HFFc6 (cell line): ENCODE measurements around the gene CD274. TPM values are rescaled to one million over a fixed set of nuclear protein-coding genes. Genes with fewer than 3 reads are reported as not detected.

Source experiments
- DNase-seq: peaks from one replicate; pipeline ENCODE4 v3.0.0-alpha.2; 2018
- H3K27ac Mint-ChIP-seq: 2 replicates; pipeline ENCODE4 v1.8.0; 2020; ENCODE audit warnings: mild to moderate bottlenecking, mixed read lengths
- H3K27me3 Mint-ChIP-seq: 2 replicates; pipeline ENCODE4 v1.8.0; 2021; ENCODE audit warnings: mild to moderate bottlenecking, moderate library complexity, mixed read lengths; ENCODE audit not compliant: insufficient read depth
- H3K36me3 Mint-ChIP-seq: 2 replicates; pipeline ENCODE4 v1.8.0; 2021; ENCODE audit warnings: low read depth, mixed read lengths
- H3K4me1 Mint-ChIP-seq: 2 replicates; pipeline ENCODE4 v1.8.0; 2020; ENCODE audit warnings: low read depth, mixed read lengths
- H3K4me3 Mint-ChIP-seq: 2 replicates; pipeline ENCODE4 v1.8.0; 2020; ENCODE audit warnings: mild to moderate bottlenecking, moderate library complexity, mixed read lengths
- H3K9me3 Mint-ChIP-seq: 2 replicates; pipeline ENCODE4 v1.8.0; 2020; ENCODE audit warnings: mild to moderate bottlenecking, mixed read lengths
- CTCF ChIP-seq: fragments of 200-600 bp; sonication (generic); IDR thresholded peaks from 2 replicates; pipeline ENCODE4 v1.5.0; 2021; ENCODE audit warnings: antibody characterized with exemption, mild to moderate bottlenecking
- total RNA-seq, 6 experiments: library from RNA; stranded (reverse); fragmentation: NEBNext Ultra II Directional; extraction: Animal tissue kit (Norgen Biotek cat#: 25700); gene quantifications; 2 replicates in 1 of 6; 3 replicates in 5 of 6; pipeline ENCODE4 v1.2.3, GENCODE V29; 2021

CD274 gene
- total RNA-seq, 6 experiments from 2014 or later: 10.3 to 15.9 (median 13.0) TPM

- TF ChIP-seq CTCF: no peak
- peak overlapping the region; percentile 23; the same call in 1 of the 2 replicates for H3K27ac Mint-ChIP-seq
- no peaks in the 10 kb centered on the region for H3K9me3 Mint-ChIP-seq
- no peak overlapping the region; the same call in 1 of the 2 replicates for H3K4me3 Mint-ChIP-seq
- H3K27me3 Mint-ChIP-seq: no peaks in the 10 kb centered on the region
- DNase-seq: no peak
- peaks cover 86% of the 10 kb centered on the region for H3K4me1 Mint-ChIP-seq
- peaks cover 44% of the 10 kb centered on the region for H3K36me3 Mint-ChIP-seq
These were observed 64.9 kb downstream of the CD274 start for GRCh38 chr9:5515261-5515650.

- Mint-ChIP-seq H3K36me3 (peaks cover 48% of the 10 kb centered on the region), H3K27ac (peak overlapping the region; percentile 64), H3K27me3 (no peaks in the 10 kb centered on the region), H3K4me1 (peaks cover 78% of the 10 kb centered on the region), H3K4me3 (no peak overlapping the region), H3K9me3 (no peaks in the 10 kb centered on the region)
- TF ChIP-seq CTCF: no peak
- no peak for DNase-seq
These were observed 66.3 kb downstream of the CD274 start for GRCh38 chr9:5516453-5517220.

- Mint-ChIP-seq H3K27ac (peak overlapping the region; percentile 64), H3K27me3 (no peaks in the 10 kb centered on the region), H3K9me3 (no peaks in the 10 kb centered on the region), H3K4me3 (peak overlapping the region; percentile 21), H3K4me1 (peaks cover 62% of the 10 kb centered on the region), H3K36me3 (peaks cover 54% of the 10 kb centered on the region)
- DNase-seq: peak; percentile 30
- no peak for TF ChIP-seq CTCF
These were observed 68.0 kb downstream of the CD274 start for GRCh38 chr9:5518171-5518936.

GRCh38 chr9:5518937-5519319 lies 68.6 kb downstream of the CD274 start:
- Mint-ChIP-seq H3K4me3 (peak overlapping the region; percentile 21; the same call in 1 of the 2 replicates), H3K36me3 (peaks cover 56% of the 10 kb centered on the region), H3K9me3 (no peaks in the 10 kb centered on the region), H3K4me1 (peaks cover 57% of the 10 kb centered on the region), H3K27ac (peak overlapping the region; percentile 64), H3K27me3 (no peaks in the 10 kb centered on the region)
- no peak for DNase-seq
- TF ChIP-seq CTCF: no peak

Other genes with a start within 250 kb of the CD274 start
- gene INSL4, start 219.1 kb upstream of the CD274 start, total RNA-seq: not detected
- not detected for gene RLN2, start 145.8 kb upstream of the CD274 start, total RNA-seq
- not detected for gene RLN1, start 110.7 kb upstream of the CD274 start, total RNA-seq
- 10 to 100 TPM; 18.0 to 26.5 (median 21.4) TPM for gene PLGRKT, start 12.6 kb upstream of the CD274 start, total RNA-seq
- 10 to 100 TPM; 31.6 to 50.9 (median 42.6) TPM for gene PDCD1LG2, start 60.0 kb downstream of the CD274 start, total RNA-seq
- 10 to 100 TPM; 25.8 to 35.2 (median 29.8) TPM for gene RIC1, start 178.6 kb downstream of the CD274 start, total RNA-seq